Measurements from ENCODE around the gene NLRP5. TPM values are rescaled to one million over a fixed set of nuclear protein-coding genes. Genes with fewer than 3 reads are reported as not detected.

The NLRP5 gene
- polyA plus RNA-seq, 2 of the 4 experiments (the other 2 are of a cell fraction): not detected

GRCh38 chr19:56108447-56109195 lies 122.0 kb downstream of the NLRP5 start:
- POLR2A ChIA-PET: interaction anchor here (0.9 kb wide), 1 partner anchor 12 kb away, joined by 3 read pairs; the partner anchor contains the start of gene ZNF787
- no peak for DNase-seq (ENCODE audit: low read depth in 1 of 2, low spot score in 1 of 2)
- H3K4me2 ChIP-seq: no peak overlapping the region

GRCh38 chr19:56109226-56109625 lies 122.7 kb downstream of the NLRP5 start:
- peaks cover 18% of the 10 kb centered on the region; the same call in 2 of the 3 replicates for H3K4me1 ChIP-seq
- 89% methylated on average over 13 of the region's 13 CpGs for WGBS (ENCODE audit: missing lambda C conversion rate)
- no peak for ATAC-seq
- no peaks in the 10 kb centered on the region for H3K9me3 ChIP-seq
- ChIA-PET POLR2A (no interaction called here), CTCF (interaction anchor here (0.8 kb wide), 1 partner anchor 43 kb away, joined by 4 read pairs; no protein-coding TSS in a partner anchor)
- no peak overlapping the region for H3K4me3 ChIP-seq
- H3K27ac ChIP-seq: no peak overlapping the region
- no peak for DNase-seq (ENCODE audit: low read depth in 1 of 2, low spot score in 1 of 2)
- no peak for FAIRE-seq
- TF ChIP-seq PBX3 (IDR thresholded peaks at IDR 0.05) (no peak), JUNB (IDR thresholded peaks at IDR 0.05) (no peak), RAD21 (conservative IDR thresholded peaks at IDR 0.05 in 1 of 2, IDR thresholded peaks at IDR 0.05 in 1 of 2) (no peak), MYC (IDR thresholded peaks at IDR 0.05; ENCODE audit: borderline replicate concordance, low read length) (no peak), ZFP36 (IDR thresholded peaks at IDR 0.05; ENCODE audit: borderline replicate concordance, partially characterized antibody) (no peak), EP300 (IDR thresholded peaks at IDR 0.05) (no peak), SMC3 (IDR thresholded peaks at IDR 0.05) (no peak), RCOR1 (IDR thresholded peaks at IDR 0.05; ENCODE audit: low read depth, low read length) (no peak), BHLHE40 (IDR thresholded peaks at IDR 0.05; ENCODE audit: low read depth, low read length) (no peak), CEBPB (IDR thresholded peaks at IDR 0.05) (no peak), JUN (IDR thresholded peaks at IDR 0.05) (no peak), HMGXB4 (CRISPR knock-in tag; IDR thresholded peaks at IDR 0.05; ENCODE audit: borderline replicate concordance) (no peak), HDAC2 (IDR thresholded peaks at IDR 0.05) (no peak), CHD4 (IDR thresholded peaks at IDR 0.05; ENCODE audit: borderline replicate concordance) (no peak), MAFK (IDR thresholded peaks at IDR 0.05; ENCODE audit: partially characterized antibody) (no peak)
- no peak overlapping the region for H3K4me2 ChIP-seq

More at GRCh38 chr19:56108447-56109195, 122.0 kb downstream of the NLRP5 start:
- H3K27ac ChIP-seq: no peak overlapping the region
- 87% methylated on average over 24 of the region's 24 CpGs for WGBS (ENCODE audit: missing lambda C conversion rate)
- TF ChIP-seq EHMT2 (IDR thresholded peaks at IDR 0.05; ENCODE audit: low read depth) (no peak), MYC (IDR thresholded peaks at IDR 0.05; ENCODE audit: borderline replicate concordance, low read length) (no peak), PBX3 (IDR thresholded peaks at IDR 0.05) (no peak), NFE2L2 (conservative IDR thresholded peaks at IDR 0.05; ENCODE audit: low read length) (no peak), HEYL (CRISPR knock-in tag; IDR thresholded peaks at IDR 0.05) (no peak), ZNF302 (CRISPR knock-in tag; IDR thresholded peaks at IDR 0.05) (no peak), CEBPB (IDR thresholded peaks at IDR 0.05) (no peak), ZSCAN20 (CRISPR knock-in tag; IDR thresholded peaks at IDR 0.05) (no peak), RNF2 (IDR thresholded peaks at IDR 0.05; ENCODE audit: borderline replicate concordance, low read depth) (no peak), ELK1 (IDR thresholded peaks at IDR 0.05; ENCODE audit: low read depth, low read length) (no peak), USF2 (IDR thresholded peaks at IDR 0.05) (no peak)
- H3K4me1 ChIP-seq: peaks cover 18% of the 10 kb centered on the region; the same call in 2 of the 3 replicates
- FAIRE-seq: no peak
- H3K4me3 ChIP-seq: no peak overlapping the region
- ATAC-seq: no peak
- no peaks in the 10 kb centered on the region for H3K9me3 ChIP-seq
- CTCF ChIA-PET: interaction anchor here (0.6 to 1.7 kb wide), 5 partner anchors 26 to 225 kb away, joined by 3 to 4 read pairs (median 4); no protein-coding TSS in a partner anchor
